Measurements from ENCODE around the gene FZD2. TPM values are rescaled to one million over a fixed set of nuclear protein-coding genes. Genes with fewer than 3 reads are reported as not detected.
A peak's percentile ranks its signal among the peaks of the same experiment; 100 is the strongest.
"Not testable (repeated sequence)": the region's sequence is repeated elsewhere in the genome, so short reads cannot be mapped to it uniquely, and the experiment has no call there.

The FZD2 gene
- total and polyA plus RNA-seq, 4 donors: 3.9 to 22.1 (median 8.6) TPM

DNA sequence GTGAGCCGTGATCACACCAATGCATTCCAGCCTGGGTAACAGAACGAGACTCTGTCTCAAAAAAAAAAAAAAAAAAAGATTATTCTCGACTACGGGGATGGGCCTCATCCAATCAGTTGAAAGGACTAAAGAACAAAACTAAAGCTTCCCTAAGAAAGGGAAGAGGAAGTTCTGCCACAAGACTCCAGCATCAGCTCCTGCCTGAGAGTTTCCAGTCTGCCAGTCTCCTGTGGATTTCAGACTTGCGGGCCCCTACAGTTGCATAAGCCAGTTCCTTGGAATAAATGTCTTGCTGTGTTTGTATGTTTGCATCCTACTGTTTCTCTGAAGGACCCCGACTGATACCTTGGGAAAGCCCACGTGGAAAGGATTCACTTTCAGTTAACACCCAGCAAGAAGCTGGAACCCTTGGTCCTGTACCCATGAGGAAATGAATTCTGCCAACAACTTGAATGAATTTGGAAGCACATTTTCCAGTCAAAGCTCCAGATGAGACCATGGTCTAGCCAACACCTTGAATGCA is 26.3 kb upstream of the FZD2 start:
- H3K4me1 ChIP-seq (ENCODE audit: control insufficient read depth in 1 of 2, insufficient read depth in 2 of 2, low read length in 2 of 2): no peaks in the 10 kb centered on the region
- no peak for DNase-seq
- no peaks in the 10 kb centered on the region for H3K27me3 ChIP-seq (ENCODE audit: control insufficient read depth in 1 of 2, insufficient read depth in 2 of 2, low read length in 1 of 2)
- WGBS, 2 donors: 83 to 87% methylated on average over 7 of the region's 7 CpGs
- no peak overlapping the region for H3K4me3 ChIP-seq (ENCODE audit: low read length in 2 of 2)
- ATAC-seq (ENCODE audit: low FRiP score): no peak
- no peak overlapping the region for H3K27ac ChIP-seq (ENCODE audit: low read depth in 1 of 2, low read length in 2 of 2)
- no peaks in the 10 kb centered on the region for H3K36me3 ChIP-seq (ENCODE audit: control insufficient read depth in 1 of 2, insufficient read depth in 2 of 2, low read length in 1 of 2)
- H3K9me3 ChIP-seq (ENCODE audit: control insufficient read depth, low read length): no peaks in the 10 kb centered on the region
- intact Hi-C loops (cut with DNase I): no loop called here

DNA sequence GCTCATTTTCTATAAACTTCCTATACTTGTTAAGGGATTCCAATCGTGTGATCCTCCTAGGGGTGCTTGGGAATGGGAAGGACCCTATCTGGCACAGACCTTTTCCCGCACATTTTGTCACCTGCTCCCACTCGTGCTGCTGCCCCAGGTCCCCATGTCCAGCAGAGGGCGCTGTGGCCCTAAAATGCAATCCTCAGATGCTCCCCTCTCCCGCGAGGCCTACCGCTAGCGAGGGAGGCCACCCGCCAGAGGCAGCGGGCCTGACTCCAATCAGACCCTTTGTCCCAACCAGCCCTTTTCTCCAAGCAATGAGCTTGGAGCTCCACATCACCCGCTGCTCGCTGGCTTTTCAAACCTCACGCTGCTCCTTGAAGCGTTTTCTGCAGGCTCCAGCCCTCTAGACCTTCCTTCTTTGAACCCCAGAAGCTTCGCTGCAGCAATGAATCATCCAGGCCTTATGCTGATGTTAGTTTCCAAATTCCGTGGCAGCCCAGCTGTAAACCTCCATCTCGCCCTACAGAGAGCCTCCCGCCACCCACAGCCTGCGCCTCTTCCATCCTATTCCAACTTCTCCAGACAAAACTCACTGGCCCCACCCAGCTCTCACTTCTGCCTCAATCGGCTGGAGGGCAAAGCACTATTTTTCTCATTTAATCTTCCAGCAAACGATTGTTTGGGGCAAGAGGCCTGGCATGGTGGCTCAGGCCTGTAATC is 23.6 kb upstream of the FZD2 start:
- H3K9me3 ChIP-seq (ENCODE audit: control insufficient read depth, low read length): no peaks in the 10 kb centered on the region
- 10 to 12% methylated on average over 21 of the region's 21 CpGs for WGBS, 2 donors
- H3K4me3 ChIP-seq (ENCODE audit: low read length in 2 of 2): no peak overlapping the region
- peak overlapping the region in 1 of 2 donors; percentile 11 for H3K27ac ChIP-seq (ENCODE audit: low read depth in 1 of 2, low read length in 2 of 2)
- intact Hi-C loops (cut with DNase I): loop anchor here (1.0 to 2.0 kb wide), 3 partner anchors 27 to 103 kb away; no protein-coding TSS in a partner anchor
- no peaks in the 10 kb centered on the region for H3K4me1 ChIP-seq (ENCODE audit: control insufficient read depth in 1 of 2, insufficient read depth in 2 of 2, low read length in 2 of 2)
- H3K27me3 ChIP-seq (ENCODE audit: control insufficient read depth in 1 of 2, insufficient read depth in 2 of 2, low read length in 1 of 2): no peaks in the 10 kb centered on the region
- H3K36me3 ChIP-seq (ENCODE audit: control insufficient read depth in 1 of 2, insufficient read depth in 2 of 2, low read length in 1 of 2): no peaks in the 10 kb centered on the region
- ATAC-seq (ENCODE audit: low FRiP score) (peak; percentile 94), DNase-seq (peak; percentile 95 to 98)

DNA sequence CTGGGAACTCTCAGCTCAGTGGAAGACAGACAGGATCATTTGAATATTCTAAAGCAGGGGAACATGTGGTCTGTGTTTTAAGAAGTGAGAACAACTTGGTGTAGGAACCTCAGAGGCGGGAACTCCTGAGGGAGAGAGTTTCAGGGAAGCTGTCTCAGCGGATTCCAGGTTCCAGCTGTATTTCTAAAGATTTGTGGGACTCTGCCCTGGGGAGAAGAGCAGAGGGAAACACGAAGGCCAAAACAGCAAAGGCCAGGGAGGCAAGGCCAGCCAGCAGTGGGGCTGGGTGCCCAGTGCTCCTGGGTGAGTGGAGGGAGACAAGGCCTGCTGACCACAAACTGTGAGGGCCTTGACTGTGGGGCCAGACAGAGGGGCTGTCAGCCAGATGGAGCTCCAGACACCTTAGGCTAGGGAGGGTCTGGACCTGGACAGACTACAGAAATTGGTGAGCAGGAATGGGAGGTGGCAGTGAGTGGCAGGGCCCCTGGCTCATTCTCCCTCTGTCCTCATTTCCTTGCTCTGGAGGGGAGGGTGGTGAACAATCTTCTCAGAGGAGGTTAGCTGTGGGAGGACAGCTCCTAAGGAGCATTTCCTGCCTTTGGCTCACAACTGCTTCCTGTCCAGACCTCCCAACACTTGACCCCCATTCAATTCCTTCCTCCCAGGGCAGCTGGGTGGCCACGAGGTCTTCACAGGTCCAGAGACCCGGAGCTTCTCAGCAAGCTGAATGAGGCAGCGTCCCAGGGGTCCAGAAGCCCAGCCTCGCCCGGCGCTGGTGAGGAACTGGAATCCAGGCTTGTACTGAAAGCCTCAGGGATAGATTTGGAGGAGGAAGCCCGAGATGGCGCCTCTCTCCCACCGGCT is 21.0 kb upstream of the FZD2 start:
- Histone ChIP-seq H3K27me3 (ENCODE audit: control insufficient read depth in 1 of 2, insufficient read depth in 2 of 2, low read length in 1 of 2) (no peaks in the 10 kb centered on the region), H3K27ac (ENCODE audit: low read depth in 1 of 2, low read length in 2 of 2) (no peak overlapping the region), H3K36me3 (ENCODE audit: control insufficient read depth in 1 of 2, insufficient read depth in 2 of 2, low read length in 1 of 2) (no peaks in the 10 kb centered on the region), H3K9me3 (ENCODE audit: control insufficient read depth, low read length) (no peaks in the 10 kb centered on the region), H3K4me3 (ENCODE audit: low read length in 2 of 2) (no peak overlapping the region), H3K4me1 (ENCODE audit: control insufficient read depth in 1 of 2, insufficient read depth in 2 of 2, low read length in 2 of 2) (no peaks in the 10 kb centered on the region)
- ATAC-seq (ENCODE audit: low FRiP score): peak; percentile 6
- 69 to 71% methylated on average over 12 of the region's 12 CpGs for WGBS, 2 donors
- intact Hi-C loops (cut with DNase I): no loop called here
- no peak for DNase-seq

DNA sequence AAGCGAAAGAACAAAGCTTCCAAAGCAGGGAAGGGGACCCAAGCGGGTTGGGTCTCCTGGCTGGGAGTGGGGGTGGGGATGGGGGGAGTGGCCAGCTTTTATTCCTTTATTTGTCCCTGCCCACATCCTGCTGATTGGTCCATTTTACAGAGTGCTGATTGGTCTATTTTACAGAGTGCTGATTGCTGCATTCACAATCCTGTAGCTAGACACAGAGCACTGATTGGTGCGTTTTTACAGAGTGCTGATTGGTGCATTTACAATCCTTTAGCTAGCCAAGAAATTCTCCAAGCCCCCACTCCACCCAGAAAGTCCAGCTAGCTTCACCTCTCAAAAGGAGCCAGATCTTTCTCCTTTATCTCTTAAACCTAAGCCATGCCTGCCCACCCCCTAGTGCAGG is 19.4 kb upstream of the FZD2 start:
- H3K9me3 ChIP-seq (ENCODE audit: control insufficient read depth, low read length); DNase-seq; intact Hi-C loops (cut with DNase I); H3K27ac ChIP-seq (ENCODE audit: low read depth in 1 of 2, low read length in 2 of 2); ATAC-seq (ENCODE audit: low FRiP score); H3K27me3 ChIP-seq (ENCODE audit: control insufficient read depth in 1 of 2, insufficient read depth in 2 of 2, low read length in 1 of 2); H3K4me3 ChIP-seq (ENCODE audit: low read length in 2 of 2); H3K4me1 ChIP-seq (ENCODE audit: control insufficient read depth in 1 of 2, insufficient read depth in 2 of 2, low read length in 2 of 2); H3K36me3 ChIP-seq (ENCODE audit: control insufficient read depth in 1 of 2, insufficient read depth in 2 of 2, low read length in 1 of 2): not testable (repeated sequence)
- 98 to 100% methylated on average over 3 of the region's 3 CpGs for WGBS, 2 donors

DNA sequence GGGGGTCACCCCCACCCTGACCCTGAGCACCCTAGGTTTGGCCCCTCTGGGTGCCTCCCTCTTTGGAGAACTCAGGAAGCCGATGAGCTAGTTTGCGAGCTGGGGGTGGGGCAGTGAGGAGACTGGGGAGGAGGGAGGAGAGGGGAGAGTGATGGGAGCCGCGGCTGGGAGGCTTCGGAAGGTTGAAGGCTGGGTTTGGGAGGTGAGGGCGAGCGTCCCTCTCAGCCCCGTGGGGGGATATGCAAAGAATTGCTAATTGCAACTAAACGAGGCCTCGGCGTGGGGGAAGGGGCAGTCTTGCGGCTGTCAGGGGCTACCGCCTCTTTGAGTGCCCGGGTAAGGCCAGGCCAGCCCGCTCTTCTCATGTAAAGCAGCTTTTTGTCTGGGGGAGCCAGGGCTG is 17.6 kb upstream of the FZD2 start:
- Histone ChIP-seq H3K9me3 (ENCODE audit: control insufficient read depth, low read length) (no peaks in the 10 kb centered on the region), H3K27ac (ENCODE audit: low read depth in 1 of 2, low read length in 2 of 2) (no peak overlapping the region), H3K36me3 (ENCODE audit: control insufficient read depth in 1 of 2, insufficient read depth in 2 of 2, low read length in 1 of 2) (no peaks in the 10 kb centered on the region), H3K4me1 (ENCODE audit: control insufficient read depth in 1 of 2, insufficient read depth in 2 of 2, low read length in 2 of 2) (no peaks in the 10 kb centered on the region), H3K4me3 (ENCODE audit: low read length in 2 of 2) (no peak overlapping the region), H3K27me3 (ENCODE audit: control insufficient read depth in 1 of 2, insufficient read depth in 2 of 2, low read length in 1 of 2) (no peaks in the 10 kb centered on the region)
- DNase-seq: no peak
- 82 to 85% methylated on average over 15 of the region's 15 CpGs for WGBS, 2 donors
- intact Hi-C loops (cut with DNase I): no loop called here
- no peak for ATAC-seq (ENCODE audit: low FRiP score)

DNA sequence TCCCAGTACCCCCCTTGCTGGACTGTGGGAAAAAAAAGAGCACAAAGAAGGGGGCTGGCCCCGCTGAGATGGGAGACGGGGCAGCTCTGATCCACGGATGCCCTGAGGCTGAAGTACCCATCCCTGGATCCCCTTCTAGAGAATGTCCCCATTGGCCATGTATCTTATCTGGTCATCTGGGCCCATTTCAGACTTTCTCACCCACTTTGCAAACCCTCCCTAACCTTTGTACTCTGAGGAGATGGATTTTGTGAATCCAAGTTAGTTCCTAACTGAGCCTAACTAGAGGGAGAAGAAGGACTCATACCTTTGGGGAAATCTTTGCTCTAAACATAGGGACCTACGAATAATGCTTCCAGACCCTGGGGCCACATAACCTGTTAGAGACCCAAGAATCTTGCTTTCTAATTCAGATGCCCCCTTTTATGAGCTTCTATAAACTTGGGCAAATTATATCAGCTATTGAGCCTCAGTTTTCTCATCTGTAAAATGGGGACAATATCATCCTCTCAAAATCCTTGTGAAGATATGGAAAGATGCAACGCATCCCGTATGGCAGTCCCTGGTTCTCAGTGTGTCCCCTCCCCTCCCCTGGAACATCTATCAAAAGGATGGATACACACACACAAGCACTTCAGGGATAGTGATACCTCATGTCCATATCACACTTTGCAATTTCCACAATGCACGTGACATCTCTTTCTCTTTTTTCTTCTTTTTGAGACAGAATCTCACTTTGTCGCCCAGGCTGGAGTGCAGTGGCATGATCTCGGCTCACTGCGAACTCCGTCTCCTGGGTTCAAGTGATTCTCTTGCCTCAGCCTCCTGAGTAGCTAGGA is 16.8 kb upstream of the FZD2 start:
- no peak for ATAC-seq (ENCODE audit: low FRiP score)
- DNase-seq: no peak
- Histone ChIP-seq H3K36me3 (ENCODE audit: control insufficient read depth in 1 of 2, insufficient read depth in 2 of 2, low read length in 1 of 2) (no peaks in the 10 kb centered on the region), H3K27me3 (ENCODE audit: control insufficient read depth in 1 of 2, insufficient read depth in 2 of 2, low read length in 1 of 2) (no peaks in the 10 kb centered on the region), H3K27ac (ENCODE audit: low read depth in 1 of 2, low read length in 2 of 2) (no peak overlapping the region), H3K4me3 (ENCODE audit: low read length in 2 of 2) (no peak overlapping the region), H3K9me3 (ENCODE audit: control insufficient read depth, low read length) (no peaks in the 10 kb centered on the region), H3K4me1 (ENCODE audit: control insufficient read depth in 1 of 2, insufficient read depth in 2 of 2, low read length in 2 of 2) (no peaks in the 10 kb centered on the region)
- intact Hi-C loops (cut with DNase I): no loop called here
- 94 to 95% methylated on average over 11 of the region's 11 CpGs for WGBS, 2 donors

DNA sequence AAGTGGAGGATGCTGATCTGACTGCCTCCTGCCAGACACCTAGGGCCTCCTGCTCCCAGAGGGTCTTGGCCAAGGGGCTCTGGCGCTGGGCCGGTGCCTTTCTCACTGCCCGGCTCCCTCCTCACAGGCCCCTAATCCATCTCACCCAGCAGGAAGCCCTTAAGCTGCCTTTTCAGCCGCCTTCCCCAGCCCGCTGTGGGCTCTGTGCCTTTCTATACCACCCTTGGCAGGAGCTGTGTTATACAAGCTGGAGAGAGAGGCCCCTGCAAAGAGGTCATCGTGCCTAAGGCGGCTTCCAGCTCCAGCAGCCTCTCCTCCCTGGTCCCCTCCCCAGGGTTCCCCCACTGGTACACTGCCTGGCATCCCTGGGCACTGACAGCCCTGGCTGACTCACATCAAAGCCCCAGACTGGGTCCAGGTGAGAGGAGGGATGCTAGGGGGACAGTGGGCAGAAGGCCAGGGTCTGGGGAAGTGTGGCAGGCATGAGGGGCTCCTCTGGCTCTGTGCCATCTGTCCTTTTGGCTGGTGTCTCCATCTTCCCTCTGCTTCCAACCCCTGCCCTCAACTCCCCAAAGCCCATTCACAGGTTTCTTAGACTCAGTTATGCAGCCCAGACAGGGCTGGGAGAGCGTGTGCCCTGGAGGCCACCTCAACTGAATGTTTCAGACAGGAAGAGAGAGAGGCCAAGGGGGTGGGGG is 15.3 kb upstream of the FZD2 start:
- H3K27ac ChIP-seq (ENCODE audit: low read depth in 1 of 2, low read length in 2 of 2): no peak overlapping the region
- no peak for ATAC-seq (ENCODE audit: low FRiP score)
- H3K9me3 ChIP-seq (ENCODE audit: control insufficient read depth, low read length): no peaks in the 10 kb centered on the region
- DNase-seq: no peak
- no peaks in the 10 kb centered on the region for H3K27me3 ChIP-seq (ENCODE audit: control insufficient read depth in 1 of 2, insufficient read depth in 2 of 2, low read length in 1 of 2)
- H3K36me3 ChIP-seq (ENCODE audit: control insufficient read depth in 1 of 2, insufficient read depth in 2 of 2, low read length in 1 of 2): no peaks in the 10 kb centered on the region
- intact Hi-C loops (cut with DNase I): no loop called here
- H3K4me1 ChIP-seq (ENCODE audit: control insufficient read depth in 1 of 2, insufficient read depth in 2 of 2, low read length in 2 of 2): no peaks in the 10 kb centered on the region
- 58 to 64% methylated on average over 8 of the region's 8 CpGs for WGBS, 2 donors
- no peak overlapping the region for H3K4me3 ChIP-seq (ENCODE audit: low read length in 2 of 2)

Measured in aorta (tissue), 5 donors.